Umbilical cord (tissue), 2 donors: ENCODE results near the gene SLCO1C1. TPM values are rescaled to one million over a fixed set of nuclear protein-coding genes. Genes with fewer than 3 reads are reported as not detected.

Source experiments
- DNase-seq: peaks from one replicate; pipeline ENCODE4 v3.0.0-alpha.2; 2015; ENCODE audit warnings: low spot score
- total RNA-seq: library from RNA; depleted of rRNA; stranded (reverse); fragments of >200 nt; gene quantifications from one replicate; pipeline ENCODE4 v1.2.3, GENCODE V29; 2014; ENCODE audit warnings: low replicate concordance; ENCODE audit not compliant: insufficient read depth

Gene SLCO1C1
- total RNA-seq, 1 donor from 2014 or later: 1.4 TPM

DNA sequence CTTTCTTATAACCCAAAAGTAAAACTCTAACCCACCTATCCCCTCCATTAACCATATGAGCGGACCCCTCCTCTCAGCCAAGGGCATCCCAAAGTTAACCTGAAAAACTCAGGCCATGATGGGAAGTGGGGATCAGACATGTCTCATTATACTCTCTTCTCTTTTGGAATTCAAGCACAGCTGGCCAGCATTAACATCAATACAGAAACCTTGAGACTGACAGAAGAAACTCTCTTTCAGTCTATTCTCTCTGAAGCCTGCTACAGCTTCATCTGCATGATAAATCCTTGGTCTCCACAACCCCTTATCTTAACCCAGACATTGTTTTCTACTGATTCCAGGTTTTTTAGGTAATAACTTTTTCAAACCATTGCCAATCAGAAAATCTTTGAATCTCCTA, 97.8 kb downstream of the SLCO1C1 start:
- no peak for DNase-seq

DNA sequence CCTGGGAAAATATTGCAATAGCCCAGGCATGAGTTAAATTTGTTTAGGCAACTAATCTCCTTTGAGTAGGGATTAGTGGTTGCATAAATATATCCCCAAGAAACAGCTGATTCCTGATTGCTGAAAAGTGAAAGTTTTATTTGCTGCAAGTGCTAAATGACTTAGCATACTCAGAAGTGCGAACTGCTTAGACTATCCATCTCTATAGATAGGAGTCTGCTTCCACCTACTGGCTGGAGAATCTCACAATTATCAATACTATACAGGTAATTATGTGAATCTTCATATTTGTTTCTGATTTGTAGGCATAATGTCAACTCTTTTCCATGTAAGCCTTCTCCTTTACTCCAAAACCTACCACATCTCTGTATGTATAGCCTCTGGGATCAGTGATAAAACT, 103.4 kb downstream of the SLCO1C1 start:
- no peak for DNase-seq

GRCh38 chr12:20800160-20800559, 105.0 kb downstream of the SLCO1C1 start:
- no peak for DNase-seq

DNA sequence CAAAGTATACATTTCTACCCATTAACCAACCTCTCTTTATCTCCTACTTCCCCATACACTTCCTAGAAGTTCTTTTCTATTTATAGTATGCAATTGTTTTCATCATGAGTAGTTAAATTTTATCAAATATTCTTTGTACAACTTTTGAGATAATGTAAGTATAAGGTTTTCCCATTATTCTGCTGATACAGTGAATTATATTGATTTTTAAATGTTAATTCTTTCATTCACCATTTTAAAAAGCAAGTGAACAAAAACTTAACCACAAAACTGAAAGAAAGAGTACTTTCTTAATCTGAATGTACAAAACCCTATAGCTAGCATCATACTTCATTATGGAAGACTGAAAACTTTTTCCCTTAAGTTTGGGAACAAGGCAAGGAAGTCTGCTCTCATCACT, 105.9 kb downstream of the SLCO1C1 start:
- DNase-seq: no peak

Other genes with a start within 250 kb of the SLCO1C1 start
- 0.24 TPM for gene SLCO1B3, start 115.4 kb downstream of the SLCO1C1 start, total RNA-seq